GM12878 (cell line): ENCODE measurements around the gene CTDNEP1.

ENCODE experiments used
- CTCF ChIP-seq, 3 experiments: IDR thresholded peaks in 2 of 3; conservative IDR thresholded peaks in 1 of 3; 2 replicates each; pipeline ENCODE4 v1.5.1; 2011; ENCODE audit warnings: low read depth in 3 of 3, low read length in 3 of 3, mild to moderate bottlenecking in 3 of 3, control low read depth in 2 of 3, moderate library complexity in 2 of 3, inconsistent platforms in 1 of 3, mixed read lengths in 1 of 3; ENCODE audit not compliant: control insufficient read depth in 2 of 3, insufficient read depth in 1 of 3; ENCODE audit errors: extremely low read depth in 1 of 3
- EP300 ChIP-seq, 2 experiments: fragments of 150-350 bp in 1 of 2; IDR thresholded peaks; 2 replicates each; pipeline ENCODE4 v1.6.1; 2011 to 2012; ENCODE audit warnings: low read depth in 2 of 2, low read length in 2 of 2, borderline replicate concordance in 1 of 2, improper control_type of control experiment in 1 of 2, inconsistent platforms in 1 of 2; ENCODE audit not compliant: control insufficient read depth in 1 of 2
- EZH2 ChIP-seq: IDR thresholded peaks from 2 replicates; pipeline ENCODE4 v1.6.1; 2012; ENCODE audit warnings: low read depth, mild to moderate bottlenecking, control low read depth, inconsistent platforms, low read length, borderline replicate concordance; ENCODE audit not compliant: control insufficient read depth
- NR2F1 ChIP-seq: fragments of 450-650 bp; conservative IDR thresholded peaks from 2 replicates; pipeline ENCODE4 v1.6.1; 2017; ENCODE audit warnings: mild to moderate bottlenecking
- POLR2A ChIP-seq: IDR thresholded peaks from 2 replicates; pipeline ENCODE4 v1.6.1; 2011; ENCODE audit warnings: low read depth, mild to moderate bottlenecking, low read length
- POLR2AphosphoS5 ChIP-seq: IDR thresholded peaks from 2 replicates; pipeline ENCODE4 v1.6.1; 2011; ENCODE audit warnings: mild to moderate bottlenecking, low read length, inconsistent platforms
- RAD51 ChIP-seq: fragments of 450-650 bp; IDR thresholded peaks from 2 replicates; pipeline ENCODE4 v1.6.1; 2016; ENCODE audit warnings: moderate library complexity, mild to moderate bottlenecking, inconsistent platforms
- SP1 ChIP-seq: IDR thresholded peaks from one replicate; pipeline ENCODE4 v1.6.1; 2011; ENCODE audit warnings: low read depth, low read length
- TF ChIP-seq, protein P1 (sequence below): IDR thresholded peaks from 2 replicates; pipeline ENCODE4 v1.6.1; 2011; ENCODE audit warnings: low read depth, low read length, improper control_type of control experiment, borderline replicate concordance
- TF ChIP-seq, protein P2 (sequence below): fragments of 450-650 bp; IDR thresholded peaks from 2 replicates; pipeline ENCODE4 v1.6.1; 2016; ENCODE audit warnings: mild to moderate bottlenecking, moderate library complexity, borderline replicate concordance

- TF ChIP-seq CTCF (IDR thresholded peaks at IDR 0.05 in 2 of 3, conservative IDR thresholded peaks at IDR 0.05 in 1 of 3; ENCODE audit: control insufficient read depth in 2 of 3, extremely low read depth in 1 of 3, insufficient read depth in 1 of 3, low read depth in 3 of 3, low read length in 3 of 3): no peak
- no peak for TF ChIP-seq EZH2
- no peak for TF ChIP-seq POLR2A
- no peak for TF ChIP-seq EP300 (IDR thresholded peaks at IDR 0.05; ENCODE audit: borderline replicate concordance in 1 of 2, control insufficient read depth in 1 of 2, low read depth in 2 of 2, low read length in 2 of 2)
- TF ChIP-seq SP1: no peak
- no peak for TF ChIP-seq POLR2AphosphoS5
- TF ChIP-seq, protein P1, sequence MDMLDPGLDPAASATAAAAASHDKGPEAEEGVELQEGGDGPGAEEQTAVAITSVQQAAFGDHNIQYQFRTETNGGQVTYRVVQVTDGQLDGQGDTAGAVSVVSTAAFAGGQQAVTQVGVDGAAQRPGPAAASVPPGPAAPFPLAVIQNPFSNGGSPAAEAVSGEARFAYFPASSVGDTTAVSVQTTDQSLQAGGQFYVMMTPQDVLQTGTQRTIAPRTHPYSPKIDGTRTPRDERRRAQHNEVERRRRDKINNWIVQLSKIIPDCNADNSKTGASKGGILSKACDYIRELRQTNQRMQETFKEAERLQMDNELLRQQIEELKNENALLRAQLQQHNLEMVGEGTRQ: no peak
- TF ChIP-seq NR2F1: no peak
- TF ChIP-seq, protein P2, sequence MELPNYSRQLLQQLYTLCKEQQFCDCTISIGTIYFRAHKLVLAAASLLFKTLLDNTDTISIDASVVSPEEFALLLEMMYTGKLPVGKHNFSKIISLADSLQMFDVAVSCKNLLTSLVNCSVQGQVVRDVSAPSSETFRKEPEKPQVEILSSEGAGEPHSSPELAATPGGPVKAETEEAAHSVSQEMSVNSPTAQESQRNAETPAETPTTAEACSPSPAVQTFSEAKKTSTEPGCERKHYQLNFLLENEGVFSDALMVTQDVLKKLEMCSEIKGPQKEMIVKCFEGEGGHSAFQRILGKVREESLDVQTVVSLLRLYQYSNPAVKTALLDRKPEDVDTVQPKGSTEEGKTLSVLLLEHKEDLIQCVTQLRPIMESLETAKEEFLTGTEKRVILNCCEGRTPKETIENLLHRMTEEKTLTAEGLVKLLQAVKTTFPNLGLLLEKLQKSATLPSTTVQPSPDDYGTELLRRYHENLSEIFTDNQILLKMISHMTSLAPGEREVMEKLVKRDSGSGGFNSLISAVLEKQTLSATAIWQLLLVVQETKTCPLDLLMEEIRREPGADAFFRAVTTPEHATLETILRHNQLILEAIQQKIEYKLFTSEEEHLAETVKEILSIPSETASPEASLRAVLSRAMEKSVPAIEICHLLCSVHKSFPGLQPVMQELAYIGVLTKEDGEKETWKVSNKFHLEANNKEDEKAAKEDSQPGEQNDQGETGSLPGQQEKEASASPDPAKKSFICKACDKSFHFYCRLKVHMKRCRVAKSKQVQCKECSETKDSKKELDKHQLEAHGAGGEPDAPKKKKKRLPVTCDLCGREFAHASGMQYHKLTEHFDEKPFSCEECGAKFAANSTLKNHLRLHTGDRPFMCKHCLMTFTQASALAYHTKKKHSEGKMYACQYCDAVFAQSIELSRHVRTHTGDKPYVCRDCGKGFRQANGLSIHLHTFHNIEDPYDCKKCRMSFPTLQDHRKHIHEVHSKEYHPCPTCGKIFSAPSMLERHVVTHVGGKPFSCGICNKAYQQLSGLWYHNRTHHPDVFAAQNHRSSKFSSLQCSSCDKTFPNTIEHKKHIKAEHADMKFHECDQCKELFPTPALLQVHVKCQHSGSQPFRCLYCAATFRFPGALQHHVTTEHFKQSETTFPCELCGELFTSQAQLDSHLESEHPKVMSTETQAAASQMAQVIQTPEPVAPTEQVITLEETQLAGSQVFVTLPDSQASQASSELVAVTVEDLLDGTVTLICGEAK: no peak
- no peak for TF ChIP-seq RAD51
Measured at GRCh38 chr17:7203391-7203790, 48.1 kb downstream of the CTDNEP1 start.
